ENCODE data around the gene TRPC4.

DNA sequence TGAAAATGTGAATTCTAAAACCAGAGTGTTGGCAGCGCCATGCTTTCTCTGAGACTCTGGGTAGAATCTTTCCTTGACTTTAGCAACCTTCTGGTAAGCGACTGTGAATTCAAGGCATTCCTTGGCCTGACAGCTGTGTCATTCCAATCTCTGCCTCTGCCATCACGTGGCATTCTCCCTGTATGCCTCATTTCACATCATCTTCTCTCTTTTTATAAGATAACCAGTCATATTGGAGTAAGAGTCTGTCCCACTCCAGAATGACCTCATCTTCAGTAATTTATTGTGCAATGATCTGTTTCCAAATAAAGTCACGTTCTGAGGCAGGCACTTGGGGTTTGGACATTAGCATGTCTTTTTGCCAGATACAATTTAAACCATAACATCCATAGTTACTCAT is 167.6 kb downstream of the TRPC4 start:
- TF ChIP-seq CTCF (IDR thresholded peaks at IDR 0.05; ENCODE audit: insufficient read depth, low read length) (no peak), POLR2AphosphoS5 (IDR thresholded peaks at IDR 0.05; ENCODE audit: low read depth) (no peak)
